ENCODE measurements around the gene SERPINF2. TPM values are rescaled to one million over a fixed set of nuclear protein-coding genes. Genes with fewer than 3 reads are reported as not detected.

The SERPINF2 gene
- total and polyA plus RNA-seq, 2 experiments from 2014 or later = 0.08 TPM; not detected in 1

- Histone ChIP-seq H2AFZ (no peak overlapping the region), H3K9me3 (ENCODE audit: low read depth) (no peaks in the 10 kb centered on the region), H3K27me3 (replicated peaks; ENCODE audit: insufficient read depth) (no peaks in the 10 kb centered on the region), H3K4me3 (no peak overlapping the region), H3K79me2 (ENCODE audit: insufficient read depth) (no peaks in the 10 kb centered on the region), H4K20me1 (ENCODE audit: insufficient read depth) (no peaks in the 10 kb centered on the region), H3F3A (ENCODE audit: insufficient read depth) (no peaks in the 10 kb centered on the region), H3K9me2 (ENCODE audit: insufficient read depth) (no peaks in the 10 kb centered on the region), H3K9ac (no peak overlapping the region), H3K27ac (no peak overlapping the region), H3K4me2 (ENCODE audit: unreplicated experiment) (no peak overlapping the region), H3K4me1 (ENCODE audit: insufficient read depth) (peaks cover 9% of the 10 kb centered on the region; the same call in 1 of the 2 replicates), H3K36me3 (ENCODE audit: low read depth) (no peaks in the 10 kb centered on the region)
- in situ Hi-C loops (cut with MboI) = no loop called here
- no peak for DNase-seq
- WGBS, 2 experiments (ENCODE audit: low coverage in 1 of 2, low lambda C conversion rate in 2 of 2, missing lambda C conversion rate in 2 of 2) = 56 to 57% methylated on average over 13 to 20 of the region's 20 CpGs
- no peak for TF ChIP-seq EZH2phosphoT487 (IDR thresholded peaks at IDR 0.05; ENCODE audit: insufficient read depth, low read depth)
- no peak for TF ChIP-seq EZH2 (IDR thresholded peaks at IDR 0.05; ENCODE audit: insufficient read depth, poor library complexity, severe bottlenecking)
Observed at GRCh38 chr17:1755252-1755826, 12.7 kb downstream of the SERPINF2 start.

- no peaks in the 10 kb centered on the region for H3F3A ChIP-seq (ENCODE audit: insufficient read depth)
- no peaks in the 10 kb centered on the region for H3K36me3 ChIP-seq (ENCODE audit: low read depth)
- H3K4me2 ChIP-seq (ENCODE audit: unreplicated experiment) = no peak overlapping the region
- H2AFZ ChIP-seq = no peak overlapping the region
- peaks cover 9% of the 10 kb centered on the region; the same call in 1 of the 2 replicates for H3K4me1 ChIP-seq (ENCODE audit: insufficient read depth)
- WGBS, 2 experiments (ENCODE audit: low coverage in 1 of 2, low lambda C conversion rate in 2 of 2, missing lambda C conversion rate in 2 of 2) = 66 to 68% methylated on average over 11 to 17 of the region's 17 CpGs
- in situ Hi-C loops (cut with MboI) = no loop called here
- no peaks in the 10 kb centered on the region for H3K79me2 ChIP-seq (ENCODE audit: insufficient read depth)
- H3K9me2 ChIP-seq (ENCODE audit: insufficient read depth) = no peaks in the 10 kb centered on the region
- no peak overlapping the region for H3K9ac ChIP-seq
- no peaks in the 10 kb centered on the region for H4K20me1 ChIP-seq (ENCODE audit: insufficient read depth)
- H3K27ac ChIP-seq = no peak overlapping the region
- TF ChIP-seq EZH2 (IDR thresholded peaks at IDR 0.05; ENCODE audit: insufficient read depth, poor library complexity, severe bottlenecking) = no peak
- TF ChIP-seq EZH2phosphoT487 (IDR thresholded peaks at IDR 0.05; ENCODE audit: insufficient read depth, low read depth) = no peak
- no peaks in the 10 kb centered on the region for H3K27me3 ChIP-seq (replicated peaks; ENCODE audit: insufficient read depth)
- H3K4me3 ChIP-seq = no peak overlapping the region
- no peak for DNase-seq
- no peaks in the 10 kb centered on the region for H3K9me3 ChIP-seq (ENCODE audit: low read depth)
Observed at GRCh38 chr17:1755827-1756262, 13.2 kb downstream of the SERPINF2 start.

- no peaks in the 10 kb centered on the region for H3K9me2 ChIP-seq (ENCODE audit: insufficient read depth)
- no peaks in the 10 kb centered on the region for H4K20me1 ChIP-seq (ENCODE audit: insufficient read depth)
- no peaks in the 10 kb centered on the region for H3K9me3 ChIP-seq (ENCODE audit: low read depth)
- H3K27me3 ChIP-seq (replicated peaks; ENCODE audit: insufficient read depth) = no peaks in the 10 kb centered on the region
- peaks cover 5% of the 10 kb centered on the region for H3F3A ChIP-seq (ENCODE audit: insufficient read depth)
- no peak overlapping the region for H3K9ac ChIP-seq
- peaks cover 23% of the 10 kb centered on the region for H3K4me1 ChIP-seq (ENCODE audit: insufficient read depth)
- H2AFZ ChIP-seq = no peak overlapping the region
- WGBS, 2 experiments (ENCODE audit: low coverage in 1 of 2, low lambda C conversion rate in 2 of 2, missing lambda C conversion rate in 2 of 2) = 86 to 92% methylated on average over 15 of the region's 15 CpGs
- H3K4me2 ChIP-seq (ENCODE audit: unreplicated experiment) = no peak overlapping the region
- no peak for TF ChIP-seq EZH2 (IDR thresholded peaks at IDR 0.05; ENCODE audit: insufficient read depth, poor library complexity, severe bottlenecking)
- no peak for TF ChIP-seq EZH2phosphoT487 (IDR thresholded peaks at IDR 0.05; ENCODE audit: insufficient read depth, low read depth)
- in situ Hi-C loops (cut with MboI) = no loop called here
- no peak overlapping the region for H3K27ac ChIP-seq
- H3K4me3 ChIP-seq = no peak overlapping the region
- no peaks in the 10 kb centered on the region for H3K36me3 ChIP-seq (ENCODE audit: low read depth)
- no peak for DNase-seq
- H3K79me2 ChIP-seq (ENCODE audit: insufficient read depth) = no peaks in the 10 kb centered on the region
Observed at GRCh38 chr17:1758807-1759206, 16.1 kb downstream of the SERPINF2 start.

GRCh38 chr17:1759529-1759928 lies 16.9 kb downstream of the SERPINF2 start:
- H3K4me3 ChIP-seq = no peak overlapping the region
- in situ Hi-C loops (cut with MboI) = no loop called here

More at GRCh38 chr17:1759529-1759928, 16.9 kb downstream of the SERPINF2 start:
- H2AFZ ChIP-seq = no peak overlapping the region
- no peaks in the 10 kb centered on the region for H3K9me3 ChIP-seq (ENCODE audit: low read depth)
- H3K4me2 ChIP-seq (ENCODE audit: unreplicated experiment) = no peak overlapping the region
- TF ChIP-seq EZH2phosphoT487 (IDR thresholded peaks at IDR 0.05; ENCODE audit: insufficient read depth, low read depth) (no peak), EZH2 (IDR thresholded peaks at IDR 0.05; ENCODE audit: insufficient read depth, poor library complexity, severe bottlenecking) (no peak)
- H3K27me3 ChIP-seq (replicated peaks; ENCODE audit: insufficient read depth) = no peaks in the 10 kb centered on the region
- H3K4me1 ChIP-seq (ENCODE audit: insufficient read depth) = peaks cover 30% of the 10 kb centered on the region
- H3K9me2 ChIP-seq (ENCODE audit: insufficient read depth) = no peaks in the 10 kb centered on the region
- H3F3A ChIP-seq (ENCODE audit: insufficient read depth) = peaks cover 8% of the 10 kb centered on the region
- WGBS, 2 experiments (ENCODE audit: low coverage in 1 of 2, low lambda C conversion rate in 2 of 2, missing lambda C conversion rate in 2 of 2) = 78 to 81% methylated on average over 5 of the region's 5 CpGs
- no peak overlapping the region for H3K9ac ChIP-seq
- H4K20me1 ChIP-seq (ENCODE audit: insufficient read depth) = no peaks in the 10 kb centered on the region
- H3K27ac ChIP-seq = no peak overlapping the region
- no peaks in the 10 kb centered on the region for H3K79me2 ChIP-seq (ENCODE audit: insufficient read depth)
- DNase-seq = no peak
- H3K36me3 ChIP-seq (ENCODE audit: low read depth) = no peaks in the 10 kb centered on the region
